K562 (cell line): ENCODE measurements around the gene GZMM. TPM values are rescaled to one million over a fixed set of nuclear protein-coding genes. Genes with fewer than 3 reads are reported as not detected.

Experiments
- AFF4 ChIP-seq: sonication (generic); formaldehyde crosslinking; IDR thresholded peaks from 2 replicates; pipeline ENCODE4 v1.8.0; 2023; ENCODE audit warnings: mild to moderate bottlenecking, missing genetic modification reagents
- E2F3 ChIP-seq: fragments of 250-450 bp; sonication (Bioruptor Pico); IDR thresholded peaks from 2 replicates; pipeline ENCODE4 v1.4.0; 2020; ENCODE audit warnings: mild to moderate bottlenecking
- HSF4 ChIP-seq: fragments of 250-450 bp; sonication (Bioruptor Pico); IDR thresholded peaks from 2 replicates; pipeline ENCODE4 v2.1.2; 2022; ENCODE audit warnings: mild to moderate bottlenecking, moderate library complexity, borderline replicate concordance
- MGA ChIP-seq: fragments of 450-650 bp; IDR thresholded peaks from 2 replicates; pipeline ENCODE4 v1.6.1; 2016; ENCODE audit warnings: mild to moderate bottlenecking, moderate library complexity
- PREB ChIP-seq: sonication (generic); formaldehyde crosslinking; IDR thresholded peaks from 2 replicates; pipeline ENCODE4 v1.8.1; 2023; ENCODE audit warnings: mild to moderate bottlenecking, missing genetic modification reagents
- RNF219 ChIP-seq: fragments of 250-450 bp; sonication (Bioruptor Pico); IDR thresholded peaks from 2 replicates; pipeline ENCODE4 v1.5.0; 2022; ENCODE audit warnings: mild to moderate bottlenecking
- TCF15 ChIP-seq: fragments of 250-450 bp; sonication (Bioruptor Pico); IDR thresholded peaks from 2 replicates; pipeline ENCODE4 v1.8.0; 2022; ENCODE audit warnings: moderate library complexity, mild to moderate bottlenecking, inconsistent platforms
- ZC3H4 ChIP-seq: sonication (generic); formaldehyde crosslinking; IDR thresholded peaks from 2 replicates; pipeline ENCODE4 v1.9.0; 2021; ENCODE audit warnings: missing genetic modification reagents, borderline replicate concordance
- polyA plus RNA-seq, 8 experiments: library from polyadenylated mRNA; depleted of rRNA in 4 of 8; stranded (reverse) in 5 of 8; unstranded in 3 of 8; fragments of >200 nt; fragmentation: Nextera tagmentation in 2 of 8; fragmentation: Illumina TruSeq in 1 of 8; extraction: Ambion mirVana in 2 of 8; extraction: Trizol in 1 of 8; gene quantifications; 2 replicates each; pipeline versions ENCODE4 v1.2.1 to v1.2.3, GENCODE V29; 2011 to 2014; ENCODE audit warnings: inconsistent platforms in 1 of 8, missing spikeins in 1 of 8
- total RNA-seq, 7 experiments: library from RNA; depleted of rRNA in 6 of 7; stranded (reverse); fragments of >200 nt in 6 of 7; fragmentation: Illumina TruSeq in 2 of 7; extraction: Trizol in 2 of 7; gene quantifications; 2 replicates each; pipeline versions ENCODE4 v1.2.1 to v1.2.3, GENCODE V29; 2011 to 2021; ENCODE audit warnings: low replicate concordance in 1 of 7

The GZMM gene
- total and polyA plus RNA-seq, 9 of the 15 experiments (the other 6 are each of a cell fraction or from before 2014, with no cell fraction given) = 0.08 to 2.6 (median 0.70) TPM; not detected in 2

- TF ChIP-seq MGA = peak; percentile 13; the same call in 1 of the 2 replicates
- 0 out of 2 replicates have a peak, but pooled peaks have one; percentile 46 for TF ChIP-seq E2F3 (CRISPR knock-in tag)
- TF ChIP-seq RNF219 = no peak
- peak; percentile 67; the same call in 1 of the 2 replicates for TF ChIP-seq AFF4 (CRISPR knock-in tag)
- no peak for TF ChIP-seq HSF4 (CRISPR knock-in tag)
- peak; percentile 56; the same call in 1 of the 2 replicates for TF ChIP-seq TCF15
- no peak for TF ChIP-seq PREB
- TF ChIP-seq ZC3H4 (CRISPR knock-in tag) = 0 out of 2 replicates have a peak, but pooled peaks have one; percentile 41
Observed at GRCh38 chr19:573519-573825, 29.6 kb downstream of the GZMM start (continued).
